Measurements from ENCODE around the gene FGF12. TPM values are rescaled to one million over a fixed set of nuclear protein-coding genes. Genes with fewer than 3 reads are reported as not detected.

Gene FGF12
- total and polyA plus RNA-seq, 2 of the 13 experiments (the other 11 are each of a cell fraction or from before 2014, with no cell fraction given) = 0.07 TPM; not detected in 1

DNA sequence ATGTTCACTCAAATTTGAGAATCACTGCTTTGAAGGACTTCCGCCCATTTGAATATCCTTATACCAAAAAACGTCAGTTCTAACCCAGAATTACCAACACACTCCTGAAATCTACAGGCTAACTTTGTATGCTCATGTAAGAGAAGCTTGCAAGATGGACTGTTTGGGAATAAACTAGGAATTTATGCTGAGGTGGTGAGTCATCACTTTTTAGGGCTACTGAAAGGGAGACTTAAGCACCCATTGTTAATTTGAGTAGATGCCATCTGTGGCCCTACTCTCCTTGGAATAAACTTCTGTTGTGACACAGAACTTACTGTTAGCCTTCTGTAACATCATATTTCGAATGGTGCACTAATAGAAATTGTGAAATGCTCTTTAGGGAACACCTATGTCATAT lies 74.6 kb downstream of the FGF12 start:
- in situ Hi-C loops (cut with HindIII; ENCODE audit: extremely low pct_ligation_motif_present, low pct_unique_long_range_greater_than_20kb) = no loop called here
- CTCF ChIA-PET (ENCODE audit: low intra/inter-chr PET ratio, low total read pairs) = no interaction called here
- H4K20me1 ChIP-seq (ENCODE audit: insufficient read depth, low read length) = no peaks in the 10 kb centered on the region
- no peak overlapping the region for H3K4me2 ChIP-seq (ENCODE audit: low read depth, low read length)
- ATAC-seq = no peak
- no peak overlapping the region for H3K4me3 ChIP-seq (replicated peaks in 1 of 3; ENCODE audit: insufficient read depth in 1 of 3, low read depth in 2 of 3, low read length in 3 of 3)
- TF ChIP-seq ZNF737 (CRISPR knock-in tag; IDR thresholded peaks at IDR 0.05; ENCODE audit: borderline replicate concordance) = no peak
- no peak for TF ChIP-seq NR2F2 (IDR thresholded peaks at IDR 0.05; ENCODE audit: borderline replicate concordance, low read depth)
- no peak for TF ChIP-seq ZNF530 (CRISPR knock-in tag; IDR thresholded peaks at IDR 0.05; ENCODE audit: low read depth)
- TF ChIP-seq ZNF850 (CRISPR knock-in tag; conservative IDR thresholded peaks at IDR 0.05) = no peak
- TF ChIP-seq ZNF136 (CRISPR knock-in tag; IDR thresholded peaks at IDR 0.05; ENCODE audit: low read depth) = no peak
- TF ChIP-seq MAFK (conservative IDR thresholded peaks at IDR 0.05 in 1 of 2, IDR thresholded peaks at IDR 0.05 in 1 of 2; ENCODE audit: low read length in 2 of 2) = peak in 1 of 2 experiments; percentile 35; a peak in 1 of 4 replicates
- no peaks in the 10 kb centered on the region for H3K9me3 ChIP-seq (ENCODE audit: low read length)
- FAIRE-seq = no peak
- no peaks in the 10 kb centered on the region for H3K4me1 ChIP-seq (ENCODE audit: insufficient read depth, low read length)
- H3K9ac ChIP-seq (ENCODE audit: insufficient read depth, low read depth, low read length) = no peak overlapping the region
- H2AFZ ChIP-seq (ENCODE audit: low read length) = no peak overlapping the region
- no peaks in the 10 kb centered on the region for H3K79me2 ChIP-seq (ENCODE audit: insufficient read depth, low read length)
- no TSS peak for BruUV-seq (replicated peaks)
- H3K36me3 ChIP-seq (replicated peaks in 1 of 2; ENCODE audit: control insufficient read depth in 1 of 2, insufficient read depth in 2 of 2, low read length in 2 of 2) = no peaks in the 10 kb centered on the region
- intact Hi-C loops (cut with micrococcal nuclease; ENCODE audit: unreplicated experiment) = no loop called here
- DNase-seq (ENCODE audit: low spot score) = no peak
- no peak overlapping the region for H3K27ac ChIP-seq (ENCODE audit: extremely low read length, insufficient read depth, low read length)
- WGBS (ENCODE audit: low lambda C conversion rate) = 4% methylated on average over 3 of the region's 3 CpGs
- H3K27me3 ChIP-seq (ENCODE audit: control insufficient read depth in 1 of 2, insufficient read depth in 2 of 2, low read length in 2 of 2) = no peaks in the 10 kb centered on the region
- POLR2A ChIA-PET = no interaction called here

DNA sequence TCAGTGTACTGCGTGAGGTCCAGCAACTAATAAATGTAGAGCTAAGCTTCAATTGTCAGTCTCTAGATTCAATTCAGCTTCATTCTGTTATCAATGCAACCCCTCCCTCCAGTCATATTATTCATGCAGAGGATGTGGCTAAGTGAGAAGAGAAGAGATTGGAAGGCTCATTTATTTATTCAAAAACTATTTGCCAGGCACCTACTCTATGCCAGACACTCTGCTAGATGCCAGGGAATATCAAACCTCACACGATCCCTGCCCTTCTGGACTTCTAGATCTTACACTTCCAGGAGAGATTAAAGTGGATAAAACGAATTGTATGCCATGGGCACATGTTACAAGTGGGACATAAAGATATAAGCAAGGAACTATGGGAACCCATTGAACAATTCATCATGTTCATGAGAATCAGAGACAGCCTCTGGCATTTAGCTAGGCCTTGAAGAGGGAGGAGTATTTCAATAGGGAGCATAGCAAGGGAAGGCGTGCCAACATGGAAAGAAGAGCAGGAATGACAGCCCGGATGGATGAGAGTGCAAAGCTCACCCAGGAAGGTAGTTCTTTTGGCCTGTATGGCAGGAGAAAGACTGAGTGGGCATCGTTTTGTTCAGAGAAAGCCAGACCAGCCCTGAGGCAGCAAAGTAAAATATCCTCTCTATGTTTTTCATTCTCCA lies 75.4 kb downstream of the FGF12 start:
- H3K27ac ChIP-seq (ENCODE audit: extremely low read length, insufficient read depth, low read length) = no peak overlapping the region
- H3K4me1 ChIP-seq (ENCODE audit: insufficient read depth, low read length) = no peaks in the 10 kb centered on the region
- POLR2A ChIA-PET = no interaction called here
- ATAC-seq = no peak
- CTCF ChIA-PET (ENCODE audit: low intra/inter-chr PET ratio, low total read pairs) = no interaction called here
- H3K9me3 ChIP-seq (ENCODE audit: low read length) = no peaks in the 10 kb centered on the region
- BruUV-seq (replicated peaks) = no TSS peak
- no peak overlapping the region for H3K4me3 ChIP-seq (replicated peaks in 1 of 3; ENCODE audit: insufficient read depth in 1 of 3, low read depth in 2 of 3, low read length in 3 of 3)
- no peak overlapping the region for H3K9ac ChIP-seq (ENCODE audit: insufficient read depth, low read depth, low read length)
- no peaks in the 10 kb centered on the region for H3K36me3 ChIP-seq (replicated peaks in 1 of 2; ENCODE audit: control insufficient read depth in 1 of 2, insufficient read depth in 2 of 2, low read length in 2 of 2)
- no peak for DNase-seq (ENCODE audit: low spot score)
- no peaks in the 10 kb centered on the region for H3K27me3 ChIP-seq (ENCODE audit: control insufficient read depth in 1 of 2, insufficient read depth in 2 of 2, low read length in 2 of 2)
- no peak for FAIRE-seq
- intact Hi-C loops (cut with micrococcal nuclease; ENCODE audit: unreplicated experiment) (no loop called here), in situ Hi-C loops (cut with HindIII; ENCODE audit: extremely low pct_ligation_motif_present, low pct_unique_long_range_greater_than_20kb) (no loop called here)
- TF ChIP-seq HNRNPUL1 (IDR thresholded peaks at IDR 0.05; ENCODE audit: low read depth, low read length) (no peak), MED1 (CRISPR knock-in tag; IDR thresholded peaks at IDR 0.05) (no peak), RXRB (CRISPR knock-in tag; IDR thresholded peaks at IDR 0.05; ENCODE audit: borderline replicate concordance) (no peak), TCF7L2 (IDR thresholded peaks at IDR 0.05; ENCODE audit: low read depth, low read length) (no peak), ELF3 (CRISPR knock-in tag; IDR thresholded peaks at IDR 0.05) (no peak)
- TF ChIP-seq, protein P1, sequence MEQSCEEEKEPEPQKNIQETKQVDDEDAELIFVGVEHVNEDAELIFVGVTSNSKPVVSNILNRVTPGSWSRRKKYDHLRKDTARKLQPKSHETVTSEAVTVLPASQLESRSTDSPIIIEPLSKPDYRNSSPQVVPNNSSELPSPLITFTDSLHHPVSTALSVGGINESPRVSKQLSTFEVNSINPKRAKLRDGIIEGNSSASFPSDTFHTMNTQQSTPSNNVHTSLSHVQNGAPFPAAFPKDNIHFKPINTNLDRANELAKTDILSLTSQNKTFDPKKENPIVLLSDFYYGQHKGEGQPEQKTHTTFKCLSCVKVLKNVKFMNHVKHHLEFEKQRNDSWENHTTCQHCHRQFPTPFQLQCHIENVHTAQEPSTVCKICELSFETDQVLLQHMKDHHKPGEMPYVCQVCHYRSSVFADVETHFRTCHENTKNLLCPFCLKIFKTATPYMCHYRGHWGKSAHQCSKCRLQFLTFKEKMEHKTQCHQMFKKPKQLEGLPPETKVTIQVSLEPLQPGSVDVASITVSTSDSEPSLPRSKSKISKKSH (CRISPR knock-in tag; IDR thresholded peaks at IDR 0.05; ENCODE audit: borderline replicate concordance) = no peak
- TF ChIP-seq, protein P2, sequence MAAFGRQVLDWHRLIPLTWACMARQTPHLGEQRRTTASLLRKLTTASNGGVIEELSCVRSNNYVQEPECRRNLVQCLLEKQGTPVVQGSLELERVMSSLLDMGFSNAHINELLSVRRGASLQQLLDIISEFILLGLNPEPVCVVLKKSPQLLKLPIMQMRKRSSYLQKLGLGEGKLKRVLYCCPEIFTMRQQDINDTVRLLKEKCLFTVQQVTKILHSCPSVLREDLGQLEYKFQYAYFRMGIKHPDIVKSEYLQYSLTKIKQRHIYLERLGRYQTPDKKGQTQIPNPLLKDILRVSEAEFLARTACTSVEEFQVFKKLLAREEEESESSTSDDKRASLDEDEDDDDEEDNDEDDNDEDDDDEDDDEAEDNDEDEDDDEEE (CRISPR knock-in tag; IDR thresholded peaks at IDR 0.05) = no peak
- H3K79me2 ChIP-seq (ENCODE audit: insufficient read depth, low read length) = no peaks in the 10 kb centered on the region
- H2AFZ ChIP-seq (ENCODE audit: low read length) = no peak overlapping the region
- no peak overlapping the region for H3K4me2 ChIP-seq (ENCODE audit: low read depth, low read length)
- no peaks in the 10 kb centered on the region for H4K20me1 ChIP-seq (ENCODE audit: insufficient read depth, low read length)
- 11% methylated on average over 6 of the region's 6 CpGs for WGBS (ENCODE audit: low lambda C conversion rate)

Data from HepG2 (cell line).